HepG2 (cell line): ENCODE data around the gene DCAF15. TPM values are rescaled to one million over a fixed set of nuclear protein-coding genes. Genes with fewer than 3 reads are reported as not detected.

Source experiments
- ATAC-seq: fragments of 200-7000 bp; cut with Tn5 transposase; 3 replicates; pipeline ENCODE4 v1.9.1; 2020; ENCODE audit warnings: mild to moderate bottlenecking, moderate library complexity
- BruUV-seq: library from RNA; stranded (reverse); fragments of 400-500 nt; replicated peaks from 2 replicates; lab custom pipeline; 2021; lab: Mats Ljungman, UMichigan
- CTCF ChIA-PET: fragments of 300-600 bp; formaldehyde crosslinking; extraction: SDS; loops from one replicate; lab custom pipeline; 2021; ENCODE audit warnings: low total read pairs, inconsistent platforms, low intra/inter-chr PET ratio; lab: Yijun Ruan, JAX
- POLR2A ChIA-PET: fragments of 350-600 bp; sonication (Branson Sonifier 250); formaldehyde crosslinking; loops from one replicate; lab custom pipeline; 2020; ENCODE audit warnings: antibody characterized with exemption, inconsistent platforms; lab: Yijun Ruan, JAX
- DNase-seq: peaks from one replicate; pipeline ENCODE4 v3.0.0-alpha.2; 2015; ENCODE audit warnings: low spot score
- FAIRE-seq: peaks from 3 replicates; lab custom pipeline; 2011; peaks lifted over from hg19 to GRCh38; lab: Jason Lieb, UNC
- H2AFZ ChIP-seq: one replicate; pipeline ENCODE4 v1.6.1; 2011; ENCODE audit warnings: low read length, inconsistent platforms
- H3K27ac ChIP-seq: fragments of 300-600 bp; 3 replicates; pipeline ENCODE4 v1.8.0; 2011; ENCODE audit warnings: mixed run types, mild to moderate bottlenecking, mixed read lengths, low read length, inconsistent platforms; ENCODE audit not compliant: insufficient read depth; ENCODE audit errors: extremely low read length
- H3K27me3 ChIP-seq, 2 experiments: fragments of 200-600 bp in 1 of 2; 2 replicates in 1 of 2; 3 replicates in 1 of 2; pipeline versions ENCODE4 v1.6.0 to v1.8.0; 2011; ENCODE audit warnings: low read length in 2 of 2, mild to moderate bottlenecking in 2 of 2, moderate library complexity in 2 of 2, inconsistent platforms in 1 of 2; ENCODE audit not compliant: insufficient read depth in 2 of 2, control insufficient read depth in 1 of 2
- H3K36me3 ChIP-seq, 2 experiments: fragments of 200-600 bp in 1 of 2; replicated peaks in 1 of 2; 2 replicates in 1 of 2; 3 replicates in 1 of 2; pipeline versions ENCODE4 v1.5.1 to v1.8.0; 2011; ENCODE audit warnings: low read length in 2 of 2, inconsistent platforms in 1 of 2; ENCODE audit not compliant: insufficient read depth in 2 of 2, control insufficient read depth in 1 of 2
- H3K4me1 ChIP-seq: 2 replicates; pipeline ENCODE4 v1.5.1; 2012; ENCODE audit warnings: low read length, inconsistent platforms; ENCODE audit not compliant: insufficient read depth
- H3K4me2 ChIP-seq: 2 replicates; pipeline ENCODE4 v1.6.0; 2011; ENCODE audit warnings: low read depth, low read length, inconsistent platforms
- H3K4me3 ChIP-seq, 3 experiments: fragments of 200-600 bp in 1 of 3; sonication (generic), shearing (Covaris generic) in 1 of 3; replicated peaks in 1 of 3; 2 replicates each; pipeline ENCODE4 v1.5.1; 2011 to 2016; ENCODE audit warnings: low read length in 3 of 3, inconsistent platforms in 2 of 3, low read depth in 2 of 3, mild to moderate bottlenecking in 2 of 3, control low read depth in 1 of 3, mixed read lengths in 1 of 3; ENCODE audit not compliant: insufficient read depth in 1 of 3
- H3K79me2 ChIP-seq: one replicate; pipeline ENCODE4 v1.6.1; 2011; ENCODE audit warnings: low read length, inconsistent platforms; ENCODE audit not compliant: insufficient read depth
- H3K9ac ChIP-seq: 2 replicates; pipeline ENCODE4 v1.6.0; 2011; ENCODE audit warnings: mild to moderate bottlenecking, low read depth, low read length, inconsistent platforms; ENCODE audit not compliant: insufficient read depth
- H3K9me3 ChIP-seq: 2 replicates; pipeline ENCODE4 v1.5.1; 2012; ENCODE audit warnings: mild to moderate bottlenecking, low read length
- H4K20me1 ChIP-seq: 2 replicates; pipeline ENCODE4 v1.6.0; 2011; ENCODE audit warnings: inconsistent platforms, mild to moderate bottlenecking, low read length, moderate library complexity; ENCODE audit not compliant: insufficient read depth
- GMEB1 ChIP-seq: sonication (generic); formaldehyde crosslinking; IDR thresholded peaks from 2 replicates; pipeline ENCODE4 v1.5.1; 2020; ENCODE audit warnings: missing genetic modification reagents, mild to moderate bottlenecking, borderline replicate concordance
- HOXA3 ChIP-seq: sonication (generic); formaldehyde crosslinking; IDR thresholded peaks from 2 replicates; pipeline ENCODE4 v1.5.0; 2020; ENCODE audit warnings: missing genetic modification reagents
- IKZF4 ChIP-seq: sonication (generic); formaldehyde crosslinking; IDR thresholded peaks from 2 replicates; pipeline ENCODE4 v1.5.1; 2020; ENCODE audit warnings: borderline replicate concordance, mild to moderate bottlenecking, low read depth, missing genetic modification reagents; ENCODE audit errors: not compliant biosample characterization
- IRX3 ChIP-seq: sonication (generic); formaldehyde crosslinking; IDR thresholded peaks from 2 replicates; pipeline ENCODE4 v1.8.1; 2023; ENCODE audit warnings: mild to moderate bottlenecking, low read depth, missing genetic modification reagents, borderline replicate concordance
- POGK ChIP-seq: sonication (generic); formaldehyde crosslinking; conservative IDR thresholded peaks from 2 replicates; pipeline ENCODE4 v1.8.0; 2022; ENCODE audit warnings: mild to moderate bottlenecking, moderate library complexity, missing genetic modification reagents
- ZSCAN9 ChIP-seq: IDR thresholded peaks from 2 replicates; pipeline ENCODE4 v1.6.1; 2016; ENCODE audit warnings: borderline replicate concordance
- WGBS: methylation state at CpG from one replicate; pipeline ENCODE4 v1.1.6; 2017; ENCODE audit warnings: low lambda C conversion rate; 5-methylcytosine and 5-hydroxymethylcytosine counted together
- in situ Hi-C: cut with HindIII; loops from 2 replicates; pipeline ENCODE4 v1.10.0; 2017; ENCODE audit warnings: low pct_unique_long_range_greater_than_20kb; ENCODE audit not compliant: extremely low pct_ligation_motif_present
- intact Hi-C: fragments of 100-400 bp; cut with micrococcal nuclease; formaldehyde crosslinking; loops from one replicate; pipeline ENCODE4 v1.10.0; 2022; ENCODE audit not compliant: unreplicated experiment
- polyA plus RNA-seq, 8 experiments: library from polyadenylated mRNA; depleted of rRNA in 3 of 8; stranded (reverse) in 7 of 8; unstranded in 1 of 8; fragments of >200 nt; fragmentation: Illumina TruSeq in 4 of 8; extraction: Trizol in 4 of 8; gene quantifications; 2 replicates each; pipeline versions ENCODE4 v1.2.1 to v1.2.3, GENCODE V29; 2011 to 2016; ENCODE audit warnings: low read depth in 4 of 8, missing spikeins in 1 of 8, mixed read lengths in 1 of 8; ENCODE audit not compliant: insufficient read depth in 1 of 8
- total RNA-seq, 5 experiments: library from RNA; depleted of rRNA; stranded (reverse); fragments of >200 nt; fragmentation: Illumina TruSeq; extraction: Trizol; gene quantifications; 2 replicates each; pipeline ENCODE4 v1.2.3, GENCODE V29; 2016; ENCODE audit warnings: low read depth in 1 of 5
- TF ChIP-seq, protein P1 (sequence below): sonication (generic); formaldehyde crosslinking; conservative IDR thresholded peaks from 2 replicates; pipeline ENCODE4 v1.8.0; 2022; ENCODE audit warnings: low read depth, missing genetic modification reagents
- TF ChIP-seq, protein P2 (sequence below): IDR thresholded peaks from 2 replicates; pipeline ENCODE4 v1.6.1; 2012; ENCODE audit warnings: inconsistent platforms
- TF ChIP-seq, protein P3 (sequence below): sonication (generic); formaldehyde crosslinking; IDR thresholded peaks from 2 replicates; pipeline ENCODE4 v1.5.0; 2020; ENCODE audit warnings: missing genetic modification reagents

The DCAF15 gene
- total and polyA plus RNA-seq, 2 of the 13 experiments (the other 11 are each of a cell fraction or from before 2014, with no cell fraction given), result 13.6 to 14.0 TPM

DNA sequence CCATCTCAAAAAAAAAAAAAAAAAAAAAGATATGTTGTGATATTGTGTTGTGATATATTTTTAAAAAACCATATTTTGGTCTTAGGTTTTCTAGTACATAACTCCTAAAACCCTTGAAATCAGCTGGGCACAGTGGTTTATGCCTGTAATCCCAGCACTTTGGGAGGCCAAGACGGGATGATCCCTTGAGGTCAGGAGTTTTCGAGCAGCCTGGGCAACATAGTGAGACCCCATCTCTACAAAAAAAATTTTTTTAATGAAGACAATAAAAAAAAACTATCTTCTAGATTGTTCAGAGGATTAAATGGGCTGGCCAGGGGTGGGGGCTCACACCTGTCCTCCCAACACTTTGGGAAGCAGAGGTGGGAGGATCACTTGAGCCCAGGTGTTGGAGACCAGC lies 1.3 kb upstream of the DCAF15 start:
- CTCF ChIA-PET, result no interaction called here

More for the DNA sequence above, 1.3 kb upstream of the DCAF15 start:
- Histone ChIP-seq H3K4me2 (no peak overlapping the region), H3K27me3 (no peaks in the 10 kb centered on the region; a peak in 1 of 5 replicates), H2AFZ (no peak overlapping the region)
- TF ChIP-seq, protein P1, sequence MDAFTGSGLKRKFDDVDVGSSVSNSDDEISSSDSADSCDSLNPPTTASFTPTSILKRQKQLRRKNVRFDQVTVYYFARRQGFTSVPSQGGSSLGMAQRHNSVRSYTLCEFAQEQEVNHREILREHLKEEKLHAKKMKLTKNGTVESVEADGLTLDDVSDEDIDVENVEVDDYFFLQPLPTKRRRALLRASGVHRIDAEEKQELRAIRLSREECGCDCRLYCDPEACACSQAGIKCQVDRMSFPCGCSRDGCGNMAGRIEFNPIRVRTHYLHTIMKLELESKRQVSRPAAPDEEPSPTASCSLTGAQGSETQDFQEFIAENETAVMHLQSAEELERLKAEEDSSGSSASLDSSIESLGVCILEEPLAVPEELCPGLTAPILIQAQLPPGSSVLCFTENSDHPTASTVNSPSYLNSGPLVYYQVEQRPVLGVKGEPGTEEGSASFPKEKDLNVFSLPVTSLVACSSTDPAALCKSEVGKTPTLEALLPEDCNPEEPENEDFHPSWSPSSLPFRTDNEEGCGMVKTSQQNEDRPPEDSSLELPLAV, result no peak
- TF ChIP-seq IRX3 (CRISPR knock-in tag) (no peak), IKZF4 (CRISPR knock-in tag) (no peak), GMEB1 (CRISPR knock-in tag) (no peak), HOXA3 (CRISPR knock-in tag) (no peak), ZSCAN9 (no peak), POGK (CRISPR knock-in tag) (no peak)
- TF ChIP-seq, protein P2, sequence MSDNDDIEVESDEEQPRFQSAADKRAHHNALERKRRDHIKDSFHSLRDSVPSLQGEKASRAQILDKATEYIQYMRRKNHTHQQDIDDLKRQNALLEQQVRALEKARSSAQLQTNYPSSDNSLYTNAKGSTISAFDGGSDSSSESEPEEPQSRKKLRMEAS, result no peak
- TF ChIP-seq, protein P3, sequence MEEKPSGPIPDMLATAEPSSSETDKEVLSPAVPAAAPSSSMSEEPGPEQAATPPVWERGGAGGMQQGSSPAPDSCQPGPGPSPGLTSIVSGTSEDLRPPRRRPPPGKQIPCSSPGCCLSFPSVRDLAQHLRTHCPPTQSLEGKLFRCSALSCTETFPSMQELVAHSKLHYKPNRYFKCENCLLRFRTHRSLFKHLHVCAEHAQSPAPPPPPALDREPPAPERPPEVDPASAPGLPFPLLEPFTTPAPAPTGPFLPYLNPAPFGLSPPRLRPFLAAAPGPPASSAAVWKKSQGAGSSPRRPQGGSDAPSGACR (CRISPR knock-in tag), result no peak
- TF ChIP-seq, all 625 proteins: peak for 0
- in situ Hi-C loops, result loop anchor here (5.0 kb wide), 1 partner anchor 69 kb away; no protein-coding TSS in a partner anchor
- intact Hi-C loops, result no loop called here
- H3K79me2 ChIP-seq, result peaks cover 14% of the 10 kb centered on the region
- no peaks in the 10 kb centered on the region for H3K9me3 ChIP-seq
- DNase-seq, result no peak
- BruUV-seq, result no TSS peak
- POLR2A ChIA-PET, result no interaction called here
- 15% methylated on average over 2 of the region's 2 CpGs for WGBS
- no peak for ATAC-seq
- no peak overlapping the region for H3K9ac ChIP-seq
- peaks cover 10% of the 10 kb centered on the region for H3K4me1 ChIP-seq
- H3K36me3 ChIP-seq, result peaks cover 6 to 16% of the 10 kb centered on the region in 2 experiments; a peak in 4 of 5 replicates
- H4K20me1 ChIP-seq, result no peaks in the 10 kb centered on the region
- no peak overlapping the region for H3K4me3 ChIP-seq
- no peak for FAIRE-seq
- H3K27ac ChIP-seq, result no peak overlapping the region
